CD1c-positive myeloid dendritic cell (primary cell): ENCODE data around the gene CLEC4A.
"Not testable (repeated sequence)": the region's sequence is repeated elsewhere in the genome, so short reads cannot be mapped to it uniquely, and the experiment has no call there.

Experiments used
- DNase-seq: peaks from one replicate; pipeline ENCODE4 v3.0.0-alpha.2; 2016; ENCODE audit errors: extremely low spot score

The CLEC4A gene

GRCh38 chr12:8133636-8134397 lies 10.4 kb downstream of the CLEC4A start:
- not testable (repeated sequence) for DNase-seq

GRCh38 chr12:8134398-8134930 lies 11.0 kb downstream of the CLEC4A start:
- DNase-seq, result not testable (repeated sequence)

- not testable (repeated sequence) for DNase-seq
These were observed 18.2 kb downstream of the CLEC4A start for GRCh38 chr12:8141647-8142046.

GRCh38 chr12:8143261-8143660 lies 19.8 kb downstream of the CLEC4A start:
- no peak for DNase-seq

GRCh38 chr12:8145754-8146441 lies 22.5 kb downstream of the CLEC4A start:
- DNase-seq, result no peak

- DNase-seq, result no peak
These were observed 23.0 kb downstream of the CLEC4A start for GRCh38 chr12:8146442-8146771.

GRCh38 chr12:8154526-8154925 lies 31.1 kb downstream of the CLEC4A start:
- DNase-seq, result no peak

GRCh38 chr12:8156416-8156815 lies 33.0 kb downstream of the CLEC4A start:
- peak; percentile 66 for DNase-seq

GRCh38 chr12:8156845-8157244 lies 33.4 kb downstream of the CLEC4A start, which contains the start of gene ZNF705A:
TSS of gene ZNF705A (plus strand) at chr12:8157015. CDS start at chr12:8172626, 15,611 bp downstream.
- peak; percentile 93 for DNase-seq

GRCh38 chr12:8157484-8158198 lies 34.2 kb downstream of the CLEC4A start:
- DNase-seq, result no peak

- DNase-seq, result not testable (repeated sequence)
These were observed 49.5 kb downstream of the CLEC4A start for GRCh38 chr12:8172911-8173310.

- DNase-seq, result peak; percentile 70
These were observed 56.7 kb downstream of the CLEC4A start for GRCh38 chr12:8179989-8180585.

GRCh38 chr12:8181271-8181670 lies 57.9 kb downstream of the CLEC4A start:
- DNase-seq, result not testable (repeated sequence)

- DNase-seq, result not testable (repeated sequence)
These were observed 59.5 kb downstream of the CLEC4A start for GRCh38 chr12:8182923-8183322.

GRCh38 chr12:8183346-8183745 lies 59.9 kb downstream of the CLEC4A start:
- not testable (repeated sequence) for DNase-seq

- not testable (repeated sequence) for DNase-seq
These were observed 60.8 kb downstream of the CLEC4A start for GRCh38 chr12:8184206-8184605.

- DNase-seq, result not testable (repeated sequence)
These were observed 64.7 kb downstream of the CLEC4A start for GRCh38 chr12:8188088-8188487.
